Panc1 (cell line): ENCODE results near the gene CDK5RAP2. TPM values are rescaled to one million over a fixed set of nuclear protein-coding genes. Genes with fewer than 3 reads are reported as not detected.
A peak's percentile ranks its signal among the peaks of the same experiment; 100 is the strongest.

Experiments used
- ATAC-seq: fragments of 200-7000 bp; cut with Tn5 transposase; 2 replicates; pipeline ENCODE4 v1.9.1; 2020; ENCODE audit warnings: mild to moderate bottlenecking, moderate library complexity
- BruUV-seq: library from RNA; stranded (reverse); fragments of 400-500 nt; replicated peaks from 2 replicates; lab custom pipeline; 2021; lab: Mats Ljungman, UMichigan
- CTCF ChIA-PET: fragments of 300-600 bp; sonication (Branson Sonifier 250); formaldehyde crosslinking; loops from one replicate; lab custom pipeline; 2022; ENCODE audit warnings: antibody characterized with exemption; lab: Charles Lee
- POLR2A ChIA-PET: fragments of 300-600 bp; sonication (Branson Sonifier 250); formaldehyde crosslinking; loops from one replicate; lab custom pipeline; 2022; ENCODE audit warnings: antibody characterized with exemption; lab: Charles Lee
- DNase-seq: peaks from one replicate; pipeline ENCODE4 v3.0.0-alpha.2; 2010; ENCODE audit warnings: low read depth, low spot score
- H3K27ac ChIP-seq: 2 replicates; pipeline ENCODE4 v1.5.1; 2011; ENCODE audit warnings: mild to moderate bottlenecking, low read length, inconsistent platforms
- H3K27me3 ChIP-seq: fragments of 200-500 bp; sonication (Bioruptor generic); 2 replicates; pipeline ENCODE4 v1.6.0; 2014; ENCODE audit warnings: low read length, inconsistent platforms; ENCODE audit not compliant: control insufficient read depth, insufficient read depth
- H3K36me3 ChIP-seq: fragments of 200-500 bp; sonication (Bioruptor generic); 2 replicates; pipeline ENCODE4 v1.5.1; 2014; ENCODE audit warnings: inconsistent platforms, mild to moderate bottlenecking, low read length, moderate library complexity; ENCODE audit not compliant: control insufficient read depth, insufficient read depth
- H3K4me1 ChIP-seq: 2 replicates; pipeline ENCODE4 v1.5.1; 2011; ENCODE audit warnings: inconsistent platforms, mild to moderate bottlenecking, low read length, moderate library complexity; ENCODE audit not compliant: control insufficient read depth, insufficient read depth
- H3K4me3 ChIP-seq, 2 experiments: 2 replicates each; pipeline ENCODE4 v1.5.1; 2011 to 2012; ENCODE audit warnings: low read depth in 2 of 2, low read length in 2 of 2, mild to moderate bottlenecking in 2 of 2, inconsistent platforms in 1 of 2, moderate library complexity in 1 of 2
- H3K9me3 ChIP-seq: fragments of 200-500 bp; sonication (Bioruptor generic); 2 replicates; pipeline ENCODE4 v1.5.1; 2014; ENCODE audit warnings: low read depth, mild to moderate bottlenecking, inconsistent platforms, low read length, moderate library complexity; ENCODE audit not compliant: control insufficient read depth, insufficient read depth
- POLR2AphosphoS5 ChIP-seq: IDR thresholded peaks from 2 replicates; pipeline ENCODE4 v1.6.1; 2012; ENCODE audit warnings: mild to moderate bottlenecking, low read depth, low read length, moderate library complexity
- SIN3A ChIP-seq: IDR thresholded peaks from 2 replicates; pipeline ENCODE4 v1.6.1; 2012; ENCODE audit warnings: low read depth, mild to moderate bottlenecking, low read length, moderate library complexity, borderline replicate concordance; ENCODE audit not compliant: insufficient read depth
- TCF7L2 ChIP-seq: IDR thresholded peaks from 2 replicates; pipeline ENCODE4 v1.6.1; 2011; ENCODE audit warnings: mild to moderate bottlenecking, low read depth, low read length, inconsistent platforms
- in situ Hi-C: cut with HindIII; loops from 2 replicates; pipeline ENCODE4 v1.10.0; 2016; ENCODE audit warnings: low sequenced_read_pairs, low pct_unique_long_range_greater_than_20kb
- intact Hi-C: fragments of 100-400 bp; cut with micrococcal nuclease; formaldehyde crosslinking; loops from one replicate; pipeline ENCODE4 v1.10.0; 2022; ENCODE audit not compliant: unreplicated experiment
- total RNA-seq: library from RNA; stranded (reverse); gene quantifications from one replicate; pipeline ENCODE4 v1.2.1, GENCODE V29; 2021; ENCODE audit not compliant: unreplicated experiment
- TF ChIP-seq, protein P1 (sequence below), 2 experiments: IDR thresholded peaks; 2 replicates each; pipeline ENCODE4 v1.6.1; 2011 to 2012; ENCODE audit warnings: low read depth in 2 of 2, control low read depth in 1 of 2, low read length in 1 of 2, mild to moderate bottlenecking in 1 of 2, moderate library complexity in 1 of 2; ENCODE audit not compliant: insufficient read depth in 1 of 2
- TF ChIP-seq, protein P2 (sequence below): fragments of 450-650 bp; IDR thresholded peaks from 2 replicates; pipeline ENCODE4 v1.5.1; 2017; ENCODE audit warnings: mild to moderate bottlenecking

CDK5RAP2 gene
- total RNA-seq, 1 experiment from 2014 or later, result 47.7 TPM

GRCh38 chr9:120579139-120580050 is 572 bp downstream of the CDK5RAP2 start:
- H3K27me3 ChIP-seq, result no peaks in the 10 kb centered on the region
- H3K4me3 ChIP-seq, result peak overlapping the region; percentile 72 to 91
- H3K4me1 ChIP-seq, result peaks cover 3% of the 10 kb centered on the region; the same call in 1 of the 2 replicates
- in situ Hi-C loops (no loop called here), intact Hi-C loops (no loop called here)
- TSS peak; percentile 69 for BruUV-seq
- peak overlapping the region; percentile 96 for H3K27ac ChIP-seq
- TF ChIP-seq, protein P1, sequence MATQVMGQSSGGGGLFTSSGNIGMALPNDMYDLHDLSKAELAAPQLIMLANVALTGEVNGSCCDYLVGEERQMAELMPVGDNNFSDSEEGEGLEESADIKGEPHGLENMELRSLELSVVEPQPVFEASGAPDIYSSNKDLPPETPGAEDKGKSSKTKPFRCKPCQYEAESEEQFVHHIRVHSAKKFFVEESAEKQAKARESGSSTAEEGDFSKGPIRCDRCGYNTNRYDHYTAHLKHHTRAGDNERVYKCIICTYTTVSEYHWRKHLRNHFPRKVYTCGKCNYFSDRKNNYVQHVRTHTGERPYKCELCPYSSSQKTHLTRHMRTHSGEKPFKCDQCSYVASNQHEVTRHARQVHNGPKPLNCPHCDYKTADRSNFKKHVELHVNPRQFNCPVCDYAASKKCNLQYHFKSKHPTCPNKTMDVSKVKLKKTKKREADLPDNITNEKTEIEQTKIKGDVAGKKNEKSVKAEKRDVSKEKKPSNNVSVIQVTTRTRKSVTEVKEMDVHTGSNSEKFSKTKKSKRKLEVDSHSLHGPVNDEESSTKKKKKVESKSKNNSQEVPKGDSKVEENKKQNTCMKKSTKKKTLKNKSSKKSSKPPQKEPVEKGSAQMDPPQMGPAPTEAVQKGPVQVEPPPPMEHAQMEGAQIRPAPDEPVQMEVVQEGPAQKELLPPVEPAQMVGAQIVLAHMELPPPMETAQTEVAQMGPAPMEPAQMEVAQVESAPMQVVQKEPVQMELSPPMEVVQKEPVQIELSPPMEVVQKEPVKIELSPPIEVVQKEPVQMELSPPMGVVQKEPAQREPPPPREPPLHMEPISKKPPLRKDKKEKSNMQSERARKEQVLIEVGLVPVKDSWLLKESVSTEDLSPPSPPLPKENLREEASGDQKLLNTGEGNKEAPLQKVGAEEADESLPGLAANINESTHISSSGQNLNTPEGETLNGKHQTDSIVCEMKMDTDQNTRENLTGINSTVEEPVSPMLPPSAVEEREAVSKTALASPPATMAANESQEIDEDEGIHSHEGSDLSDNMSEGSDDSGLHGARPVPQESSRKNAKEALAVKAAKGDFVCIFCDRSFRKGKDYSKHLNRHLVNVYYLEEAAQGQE (IDR thresholded peaks at IDR 0.05; ENCODE audit: insufficient read depth in 1 of 2, low read depth in 2 of 2, low read length in 1 of 2), result no peak
- TF ChIP-seq SIN3A (no peak), TCF7L2 (no peak), POLR2AphosphoS5 (no peak)
- TF ChIP-seq, protein P2, sequence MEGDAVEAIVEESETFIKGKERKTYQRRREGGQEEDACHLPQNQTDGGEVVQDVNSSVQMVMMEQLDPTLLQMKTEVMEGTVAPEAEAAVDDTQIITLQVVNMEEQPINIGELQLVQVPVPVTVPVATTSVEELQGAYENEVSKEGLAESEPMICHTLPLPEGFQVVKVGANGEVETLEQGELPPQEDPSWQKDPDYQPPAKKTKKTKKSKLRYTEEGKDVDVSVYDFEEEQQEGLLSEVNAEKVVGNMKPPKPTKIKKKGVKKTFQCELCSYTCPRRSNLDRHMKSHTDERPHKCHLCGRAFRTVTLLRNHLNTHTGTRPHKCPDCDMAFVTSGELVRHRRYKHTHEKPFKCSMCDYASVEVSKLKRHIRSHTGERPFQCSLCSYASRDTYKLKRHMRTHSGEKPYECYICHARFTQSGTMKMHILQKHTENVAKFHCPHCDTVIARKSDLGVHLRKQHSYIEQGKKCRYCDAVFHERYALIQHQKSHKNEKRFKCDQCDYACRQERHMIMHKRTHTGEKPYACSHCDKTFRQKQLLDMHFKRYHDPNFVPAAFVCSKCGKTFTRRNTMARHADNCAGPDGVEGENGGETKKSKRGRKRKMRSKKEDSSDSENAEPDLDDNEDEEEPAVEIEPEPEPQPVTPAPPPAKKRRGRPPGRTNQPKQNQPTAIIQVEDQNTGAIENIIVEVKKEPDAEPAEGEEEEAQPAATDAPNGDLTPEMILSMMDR, result no peak
- DNase-seq (no peak), ATAC-seq (peak; percentile 69)
- peaks cover 2% of the 10 kb centered on the region; the same call in 1 of the 2 replicates for H3K36me3 ChIP-seq
- ChIA-PET POLR2A (no interaction called here), CTCF (no interaction called here)
- H3K9me3 ChIP-seq, result no peaks in the 10 kb centered on the region

GRCh38 chr9:120574473-120574872 is 5.5 kb downstream of the CDK5RAP2 start:
- intact Hi-C loops, result no loop called here

More at GRCh38 chr9:120574473-120574872, 5.5 kb downstream of the CDK5RAP2 start:
- TF ChIP-seq SIN3A (no peak), TCF7L2 (no peak), POLR2AphosphoS5 (no peak)
- TF ChIP-seq, protein P2, result no peak
- TF ChIP-seq, protein P1 (IDR thresholded peaks at IDR 0.05; ENCODE audit: insufficient read depth in 1 of 2, low read depth in 2 of 2, low read length in 1 of 2), result no peak
- Histone ChIP-seq H3K27ac (no peak overlapping the region), H3K27me3 (no peaks in the 10 kb centered on the region), H3K4me1 (peaks cover 3% of the 10 kb centered on the region; the same call in 1 of the 2 replicates), H3K36me3 (peaks cover 2% of the 10 kb centered on the region; the same call in 1 of the 2 replicates), H3K9me3 (no peaks in the 10 kb centered on the region), H3K4me3 (no peak overlapping the region)
- BruUV-seq, result no TSS peak
- ChIA-PET POLR2A (no interaction called here), CTCF (no interaction called here)
- in situ Hi-C loops, result no loop called here
- ATAC-seq (no peak), DNase-seq (no peak)
